HEK293T (cell line): ENCODE results near the gene CHADL.

Experiments used
- CTCF ChIA-PET: fragments of 350-600 bp; formaldehyde crosslinking; extraction: SDS; loops from one replicate; lab custom pipeline; 2021; ENCODE audit warnings: antibody characterized with exemption, inconsistent platforms; lab: Yijun Ruan, JAX
- POLR2A ChIA-PET: fragments of 350-600 bp; formaldehyde crosslinking; extraction: SDS; loops from one replicate; lab custom pipeline; 2020; ENCODE audit warnings: antibody characterized with exemption, inconsistent platforms; lab: Yijun Ruan, JAX
- DNase-seq: peaks from one replicate; pipeline ENCODE4 v3.0.0; 2012; ENCODE audit warnings: mixed read lengths; ENCODE audit errors: extremely low spot score
- ARNT ChIP-seq: fragments of 450-650 bp; IDR thresholded peaks from 2 replicates; pipeline ENCODE4 v1.6.1; 2017; ENCODE audit warnings: mild to moderate bottlenecking
- BHLHE40 ChIP-seq: fragments of 450-650 bp; IDR thresholded peaks from 2 replicates; pipeline ENCODE4 v1.6.1; 2016; ENCODE audit warnings: mild to moderate bottlenecking, moderate library complexity, borderline replicate concordance
- CTBP1 ChIP-seq: fragments of 450-650 bp; IDR thresholded peaks from 2 replicates; pipeline ENCODE4 v1.6.1; 2016; ENCODE audit warnings: borderline replicate concordance
- ELF4 ChIP-seq: fragments of 450-650 bp; IDR thresholded peaks from 2 replicates; pipeline ENCODE4 v1.6.1; 2017; ENCODE audit warnings: antibody characterized with exemption
- FOXA1 ChIP-seq: fragments of 450-650 bp; IDR thresholded peaks from 2 replicates; pipeline ENCODE4 v1.6.1; 2016; ENCODE audit warnings: mild to moderate bottlenecking
- FOXK2 ChIP-seq: fragments of 450-650 bp; IDR thresholded peaks from 2 replicates; pipeline ENCODE4 v1.6.1; 2016; ENCODE audit warnings: mild to moderate bottlenecking
- FOXM1 ChIP-seq: fragments of 450-650 bp; IDR thresholded peaks from 2 replicates; pipeline ENCODE4 v1.6.1; 2017; ENCODE audit warnings: mild to moderate bottlenecking, borderline replicate concordance
- HDGF ChIP-seq: fragments of 450-650 bp; IDR thresholded peaks from 2 replicates; pipeline ENCODE4 v1.6.1; 2017; ENCODE audit warnings: antibody characterized with exemption, borderline replicate concordance
- L3MBTL2 ChIP-seq: fragments of 450-650 bp; conservative IDR thresholded peaks from 2 replicates; pipeline ENCODE4 v1.6.1; 2016; ENCODE audit warnings: mild to moderate bottlenecking
- LEF1 ChIP-seq: fragments of 450-650 bp; IDR thresholded peaks from 2 replicates; pipeline ENCODE4 v1.6.1; 2017; ENCODE audit warnings: mild to moderate bottlenecking, borderline replicate concordance
- NFRKB ChIP-seq: fragments of 450-650 bp; IDR thresholded peaks from 2 replicates; pipeline ENCODE4 v1.6.1; 2016; ENCODE audit warnings: mild to moderate bottlenecking, moderate library complexity
- PKNOX1 ChIP-seq: fragments of 450-650 bp; IDR thresholded peaks from 2 replicates; pipeline ENCODE4 v1.6.1; 2016
- SP1 ChIP-seq: fragments of 450-650 bp; IDR thresholded peaks from 2 replicates; pipeline ENCODE4 v1.6.1; 2017
- SUZ12 ChIP-seq: fragments of 450-650 bp; IDR thresholded peaks from 2 replicates; pipeline ENCODE4 v1.6.1; 2016; ENCODE audit warnings: mild to moderate bottlenecking
- TARDBP ChIP-seq: fragments of 450-650 bp; IDR thresholded peaks from 2 replicates; pipeline ENCODE4 v1.6.1; 2016
- ZNF384 ChIP-seq: fragments of 450-650 bp; IDR thresholded peaks from 2 replicates; pipeline ENCODE4 v1.6.1; 2016

Gene CHADL

GRCh38 chr22:41256254-41257253 lies 15.8 kb upstream of the CHADL start:
- TF ChIP-seq L3MBTL2 (no peak), PKNOX1 (no peak)
- ChIA-PET CTCF (interaction anchor here (0.7 kb wide), 1 partner anchor 18 kb away, joined by 3 read pairs; no protein-coding TSS in a partner anchor), POLR2A (interaction anchor here (0.6 to 1.2 kb wide), 2 partner anchors 12 to 124 kb away, joined by 3 to 4 read pairs; no protein-coding TSS in a partner anchor)
- no peak for DNase-seq

DNA sequence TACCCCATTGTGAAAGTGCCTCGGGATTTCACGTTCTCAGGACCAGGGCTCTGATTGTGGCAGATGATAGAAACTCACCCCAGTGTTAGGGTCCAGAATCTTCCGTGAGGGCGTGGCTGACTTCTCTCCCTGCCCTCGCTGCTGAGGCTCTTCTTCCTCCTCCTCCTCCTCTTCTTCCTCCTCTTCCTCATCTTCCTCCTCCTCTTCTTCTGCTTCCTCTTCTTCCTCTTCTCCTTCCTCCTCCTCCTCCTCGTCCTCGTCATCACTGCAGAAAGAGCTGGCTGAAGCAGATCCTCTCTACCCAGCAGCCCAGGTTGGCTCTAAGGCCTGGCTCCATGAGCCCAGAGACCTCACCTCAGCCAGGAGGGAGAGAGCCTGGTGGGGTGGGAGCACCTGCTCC lies 13.5 kb upstream of the CHADL start:
- no peak for DNase-seq
- CTCF ChIA-PET, result no interaction called here
- TF ChIP-seq FOXM1 (no peak), FOXK2 (no peak), TARDBP (no peak), ELF4 (no peak), BHLHE40 (no peak), ZNF384 (no peak), CTBP1 (no peak), L3MBTL2 (no peak), ARNT (no peak)
- POLR2A ChIA-PET, result no interaction called here

GRCh38 chr22:41252365-41252764 lies 11.6 kb upstream of the CHADL start:
- TF ChIP-seq L3MBTL2 (no peak), PKNOX1 (no peak), BHLHE40 (no peak), ARNT (no peak), ZNF384 (no peak), SUZ12 (no peak), SP1 (no peak), CTBP1 (no peak), NFRKB (no peak)
- ChIA-PET POLR2A (interaction anchor here (1.0 kb wide), 1 partner anchor 34 kb away, joined by 3 read pairs; the partner anchor contains the start of gene RANGAP1), CTCF (interaction anchor here (0.7 kb wide), 1 partner anchor 9 kb away, joined by 3 read pairs; no protein-coding TSS in a partner anchor)
- no peak for DNase-seq

- CTCF ChIA-PET, result no interaction called here
Observed at GRCh38 chr22:41250127-41250526, 9.4 kb upstream of the CHADL start.

DNA sequence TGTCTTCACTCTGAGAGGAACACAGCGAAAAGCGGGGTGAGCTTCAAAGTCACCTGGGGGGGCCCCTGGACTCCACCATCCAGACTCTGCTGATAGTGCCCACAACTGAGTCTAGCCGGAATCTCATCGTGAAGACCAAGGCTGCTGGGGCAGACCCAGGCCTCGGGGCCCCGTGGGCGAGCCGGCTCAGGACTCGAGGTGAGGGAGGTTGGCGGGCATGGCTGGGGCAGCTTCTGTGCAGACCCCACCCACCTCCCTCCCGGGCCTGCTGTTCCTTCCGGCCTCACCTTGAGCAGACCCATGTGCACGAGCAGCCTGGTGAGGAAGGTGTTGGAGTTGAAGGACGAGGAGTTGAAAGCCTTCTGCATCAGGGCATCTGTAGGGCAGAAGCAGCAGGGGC lies 8.7 kb upstream of the CHADL start:
- DNase-seq, result no peak
- TF ChIP-seq NFRKB (no peak), FOXK2 (no peak), ELF4 (no peak), SUZ12 (no peak), SP1 (no peak), FOXA1 (no peak), PKNOX1 (no peak), CTBP1 (no peak), HDGF (no peak), LEF1 (no peak), TARDBP (no peak)
- POLR2A ChIA-PET, result no interaction called here
- CTCF ChIA-PET, result interaction anchor here (0.5 kb wide), 1 partner anchor 227 kb away, joined by 3 read pairs; no protein-coding TSS in a partner anchor

More at GRCh38 chr22:41250127-41250526, 9.4 kb upstream of the CHADL start:
- TF ChIP-seq L3MBTL2 (no peak), SUZ12 (no peak), ZNF384 (no peak), LEF1 (no peak), FOXA1 (no peak)
- no peak for DNase-seq
- POLR2A ChIA-PET, result no interaction called here

DNA sequence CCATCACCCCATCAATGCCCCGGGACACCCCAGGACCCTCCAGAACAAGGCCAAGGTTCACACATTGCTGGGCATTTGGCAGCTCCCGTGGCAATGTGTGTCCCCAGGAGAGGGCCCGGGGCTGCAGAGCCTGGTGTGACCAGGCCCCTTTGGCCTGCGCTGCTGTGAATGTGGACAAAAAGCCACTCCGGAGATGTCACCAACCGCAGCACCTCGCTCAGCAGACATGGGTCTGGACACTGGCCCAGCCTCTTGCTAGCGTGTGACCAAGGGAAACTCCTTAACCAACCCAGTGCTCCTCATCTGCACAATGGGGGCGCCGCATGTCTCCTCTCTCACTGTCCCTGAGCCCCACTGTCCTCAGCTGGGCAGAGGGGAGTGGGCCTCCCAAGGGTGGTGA lies 8.0 kb upstream of the CHADL start:
- no peak for DNase-seq
- ChIA-PET CTCF (no interaction called here), POLR2A (no interaction called here)
- TF ChIP-seq FOXK2, result no peak
- no peak for TF ChIP-seq ZNF384
- no peak for TF ChIP-seq L3MBTL2
- no peak for TF ChIP-seq PKNOX1
- no peak for TF ChIP-seq BHLHE40
- TF ChIP-seq CTBP1, result no peak
- no peak for TF ChIP-seq FOXA1
- no peak for TF ChIP-seq LEF1
- no peak for TF ChIP-seq FOXM1
- TF ChIP-seq SUZ12, result no peak
- TF ChIP-seq NFRKB, result no peak
- no peak for TF ChIP-seq ELF4
- no peak for TF ChIP-seq HDGF
- no peak for TF ChIP-seq ARNT
- no peak for TF ChIP-seq SP1
- no peak for TF ChIP-seq TARDBP
